Right lobe of liver (tissue), 6 donors: ENCODE results near the gene NUDT6. TPM values are rescaled to one million over a fixed set of nuclear protein-coding genes. Genes with fewer than 3 reads are reported as not detected.
"Not testable (repeated sequence)": the region's sequence is repeated elsewhere in the genome, so short reads cannot be mapped to it uniquely, and the experiment has no call there.

Source experiments
- ATAC-seq, 4 donors: fragments of 200-7000 bp; cut with Tn5 transposase; one replicate each; pipeline ENCODE4 v1.9.1; 2020; ENCODE audit warnings: mild to moderate bottlenecking in 4 of 4, moderate library complexity in 4 of 4
- DNase-seq, 3 donors: peaks; one replicate each; pipeline ENCODE4 v3.0.0-alpha.2; 2020
- H3K27ac ChIP-seq, 3 donors: fragments of 200-600 bp; one replicate each; pipeline ENCODE4 v1.8.0; 2022
- H3K27me3 ChIP-seq, 2 donors: fragments of 200-600 bp; one replicate each; pipeline ENCODE4 v1.8.0; 2022
- H3K36me3 ChIP-seq, 4 donors: fragments of 200-600 bp; sonication (generic) in 1 of 4; one replicate each; pipeline versions ENCODE4 v1.5.1 to v1.8.0; 2017 to 2022; ENCODE audit warnings: control low read depth in 1 of 4
- H3K4me1 ChIP-seq, 4 donors: fragments of 200-600 bp; sonication (generic) in 1 of 4; one replicate each; pipeline versions ENCODE4 v1.5.1 to v1.8.0; 2017 to 2022; ENCODE audit warnings: control low read depth in 1 of 4
- H3K4me3 ChIP-seq, 3 donors: fragments of 200-600 bp; one replicate each; pipeline ENCODE4 v1.8.0; 2022
- H3K9me3 ChIP-seq, 4 donors: fragments of 200-600 bp; sonication (generic) in 1 of 4; one replicate each; pipeline versions ENCODE4 v1.5.1 to v1.8.0; 2017 to 2022; ENCODE audit warnings: control low read depth in 1 of 4
- POLR2A ChIP-seq: fragments of 450-650 bp; IDR thresholded peaks from one replicate; pipeline ENCODE4 v1.6.1; 2017; ENCODE audit warnings: antibody characterized with exemption, mild to moderate bottlenecking
- WGBS: methylation state at CpG from one replicate; pipeline ENCODE4 v1.1.6; 2018; ENCODE audit warnings: low coverage, low lambda C conversion rate; ENCODE audit not compliant: insufficient coverage; ENCODE audit errors: missing lambda C conversion rate; 5-methylcytosine and 5-hydroxymethylcytosine counted together
- intact Hi-C, 2 donors: fragments of 100-400 bp; cut with DNase I; formaldehyde crosslinking; loops; one replicate each; pipeline versions ENCODE4 v1.11.2 to v1.14.1; 2022
- total RNA-seq, 6 experiments: library from RNA; depleted of rRNA in 2 of 6; stranded (reverse); fragments of >200 nt in 2 of 6; fragmentation: NEBNext Ultra II Directional in 3 of 6; extraction: Animal tissue kit (Norgen Biotek cat#: 25700) in 3 of 6; gene quantifications; one replicate each; pipeline versions ENCODE4 v1.1.0 to v1.2.4, GENCODE V29; 2016 to 2023
- TF ChIP-seq, protein P1 (sequence below), 4 donors: fragments of 200-600 bp in 3 of 4; fragments of 450-650 bp in 1 of 4; IDR thresholded peaks; one replicate each; pipeline versions ENCODE4 v1.5.1 to v1.8.0; 2016 to 2022; ENCODE audit warnings: antibody characterized with exemption in 4 of 4, mild to moderate bottlenecking in 2 of 4
- donor health status: DM: no; HTN: yes; CAD: no.
- donor health status: DM: no; HTN: no; CAD: no.
- donor health status: DM: no; HTN: no; CAD: no.
- donor health status: DM: no; HTN: yes; CAD: no.
- donor health status: DM: no; HTN: yes; CAD: no.

NUDT6 gene
- total RNA-seq, 6 experiments from 2014 or later = 8.0 to 20.5 (median 17.1) TPM

DNA sequence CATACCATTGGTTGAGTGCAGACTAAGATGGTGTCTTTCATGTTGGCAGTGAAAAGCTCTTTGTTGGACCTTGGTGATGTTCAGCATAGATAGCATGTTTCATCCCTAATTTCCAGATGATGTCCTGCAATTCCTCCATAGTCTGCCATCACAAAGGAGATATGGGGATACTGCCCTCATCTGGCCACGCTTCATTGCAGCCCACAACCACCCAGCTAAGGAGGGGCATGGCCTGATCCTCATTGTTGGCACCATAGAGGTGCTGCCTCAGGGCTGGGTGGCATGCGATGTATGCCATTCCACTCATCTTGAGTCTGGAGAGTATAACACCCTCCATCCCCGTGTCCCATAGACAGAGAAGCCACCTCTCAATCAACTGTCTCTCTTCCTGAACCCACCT lies 31.5 kb upstream of the NUDT6 start:
- DNase-seq (no peak), ATAC-seq (no peak)
- WGBS = 100% methylated on average over 1 of the region's 3 CpGs
- Histone ChIP-seq H3K4me1 (no peaks in the 10 kb centered on the region), H3K27ac (no peak overlapping the region), H3K4me3 (no peak overlapping the region), H3K36me3 (peaks cover 0 to 15% (median 0%) of the 10 kb centered on the region in 4 donors), H3K27me3 (no peaks in the 10 kb centered on the region), H3K9me3 (no peaks in the 10 kb centered on the region)
- intact Hi-C loops = no loop called here
- TF ChIP-seq POLR2A = no peak
- TF ChIP-seq, protein P1, sequence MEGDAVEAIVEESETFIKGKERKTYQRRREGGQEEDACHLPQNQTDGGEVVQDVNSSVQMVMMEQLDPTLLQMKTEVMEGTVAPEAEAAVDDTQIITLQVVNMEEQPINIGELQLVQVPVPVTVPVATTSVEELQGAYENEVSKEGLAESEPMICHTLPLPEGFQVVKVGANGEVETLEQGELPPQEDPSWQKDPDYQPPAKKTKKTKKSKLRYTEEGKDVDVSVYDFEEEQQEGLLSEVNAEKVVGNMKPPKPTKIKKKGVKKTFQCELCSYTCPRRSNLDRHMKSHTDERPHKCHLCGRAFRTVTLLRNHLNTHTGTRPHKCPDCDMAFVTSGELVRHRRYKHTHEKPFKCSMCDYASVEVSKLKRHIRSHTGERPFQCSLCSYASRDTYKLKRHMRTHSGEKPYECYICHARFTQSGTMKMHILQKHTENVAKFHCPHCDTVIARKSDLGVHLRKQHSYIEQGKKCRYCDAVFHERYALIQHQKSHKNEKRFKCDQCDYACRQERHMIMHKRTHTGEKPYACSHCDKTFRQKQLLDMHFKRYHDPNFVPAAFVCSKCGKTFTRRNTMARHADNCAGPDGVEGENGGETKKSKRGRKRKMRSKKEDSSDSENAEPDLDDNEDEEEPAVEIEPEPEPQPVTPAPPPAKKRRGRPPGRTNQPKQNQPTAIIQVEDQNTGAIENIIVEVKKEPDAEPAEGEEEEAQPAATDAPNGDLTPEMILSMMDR (IDR thresholded peaks at IDR 0.05) = no peak

DNA sequence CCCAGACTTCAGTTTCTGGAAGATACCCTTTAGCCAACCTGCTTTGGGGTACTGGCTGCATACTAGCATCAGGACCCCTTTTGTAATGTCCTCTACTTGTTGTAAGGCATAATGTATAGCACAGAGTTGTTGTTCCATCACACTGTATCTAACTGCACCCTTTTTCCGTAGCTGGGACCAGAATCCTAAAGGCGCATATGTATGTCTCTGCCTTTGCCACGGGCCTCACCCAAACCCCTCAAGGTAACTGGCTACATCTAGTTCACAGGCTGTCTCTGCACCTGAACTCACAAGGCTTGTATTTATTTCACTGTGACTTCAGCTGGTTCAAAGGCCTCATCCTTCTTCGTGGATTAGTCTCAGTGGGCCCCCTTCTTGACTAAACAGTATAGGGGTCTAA lies 29.6 kb upstream of the NUDT6 start:
- WGBS = 89% methylated on average over 3 of the region's 4 CpGs
- intact Hi-C loops = no loop called here

DNA sequence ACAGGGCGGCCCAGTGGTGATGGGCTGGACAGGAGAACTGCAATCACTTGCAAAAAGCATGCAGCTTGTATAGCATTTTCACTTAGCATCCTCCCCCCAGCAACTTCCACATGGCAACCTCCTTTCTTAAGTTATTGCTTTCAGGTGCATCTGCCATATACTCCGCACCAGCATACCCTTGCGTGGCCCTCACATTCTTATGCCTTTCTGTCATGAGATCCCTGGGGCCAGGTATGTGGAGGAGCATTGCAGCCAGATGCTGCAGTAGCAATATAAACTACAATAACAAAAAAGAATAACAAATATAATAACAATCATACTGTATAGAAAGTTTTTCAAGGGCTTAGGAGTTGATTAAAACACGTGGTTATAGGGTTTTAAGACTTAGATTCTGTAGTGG lies 26.3 kb upstream of the NUDT6 start:
- no peak overlapping the region for H3K4me3 ChIP-seq
- no peaks in the 10 kb centered on the region for H3K9me3 ChIP-seq
- ATAC-seq (no peak), DNase-seq (no peak)
- no peak for TF ChIP-seq POLR2A
- TF ChIP-seq, protein P1 (IDR thresholded peaks at IDR 0.05) = no peak
- intact Hi-C loops = no loop called here
- H3K27ac ChIP-seq = no peak overlapping the region
- no peaks in the 10 kb centered on the region for H3K27me3 ChIP-seq
- no peaks in the 10 kb centered on the region for H3K4me1 ChIP-seq
- WGBS = 98% methylated on average over 4 of the region's 4 CpGs
- peaks cover 0 to 32% (median 1%) of the 10 kb centered on the region in 4 donors for H3K36me3 ChIP-seq

More for the DNA sequence above, 29.6 kb upstream of the NUDT6 start:
- DNase-seq = no peak
- Histone ChIP-seq H3K36me3 (peaks cover 0 to 31% (median 1%) of the 10 kb centered on the region in 4 donors), H3K9me3 (no peaks in the 10 kb centered on the region), H3K27me3 (no peaks in the 10 kb centered on the region), H3K27ac (no peak overlapping the region), H3K4me1 (no peaks in the 10 kb centered on the region), H3K4me3 (no peak overlapping the region)
- TF ChIP-seq, protein P1 (IDR thresholded peaks at IDR 0.05) = no peak
- TF ChIP-seq POLR2A = no peak
- no peak for ATAC-seq

DNA sequence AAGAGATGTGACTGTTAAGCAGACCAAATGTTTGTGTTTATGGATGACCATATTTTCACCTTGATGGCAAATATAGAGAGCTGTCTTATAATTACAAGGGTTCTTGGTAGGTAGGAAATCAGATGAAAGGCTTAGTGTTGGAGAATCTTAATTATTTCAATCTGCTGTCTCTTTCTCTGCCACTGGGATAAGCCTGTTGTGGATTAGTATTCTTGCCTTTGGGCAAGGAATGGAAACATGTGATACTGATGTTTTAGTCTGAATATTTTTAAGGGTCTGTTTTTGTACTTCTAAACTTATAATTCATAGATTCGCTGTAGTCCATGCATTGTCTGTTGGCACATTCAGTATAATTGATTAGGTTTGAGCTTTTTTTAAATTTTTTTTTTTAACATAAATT lies 23.7 kb upstream of the NUDT6 start:
- no peak for DNase-seq
- no peak for ATAC-seq
- H3K27ac ChIP-seq = no peak overlapping the region
- no peak for TF ChIP-seq POLR2A
- TF ChIP-seq, protein P1 (IDR thresholded peaks at IDR 0.05) = no peak
- WGBS = 100% methylated on average over 1 of the region's 1 CpG
- intact Hi-C loops = no loop called here
- H3K9me3 ChIP-seq = no peaks in the 10 kb centered on the region
- H3K36me3 ChIP-seq = peaks cover 0 to 32% (median 1%) of the 10 kb centered on the region in 4 donors
- H3K4me1 ChIP-seq = no peaks in the 10 kb centered on the region
- H3K27me3 ChIP-seq = no peaks in the 10 kb centered on the region
- no peak overlapping the region for H3K4me3 ChIP-seq

DNA sequence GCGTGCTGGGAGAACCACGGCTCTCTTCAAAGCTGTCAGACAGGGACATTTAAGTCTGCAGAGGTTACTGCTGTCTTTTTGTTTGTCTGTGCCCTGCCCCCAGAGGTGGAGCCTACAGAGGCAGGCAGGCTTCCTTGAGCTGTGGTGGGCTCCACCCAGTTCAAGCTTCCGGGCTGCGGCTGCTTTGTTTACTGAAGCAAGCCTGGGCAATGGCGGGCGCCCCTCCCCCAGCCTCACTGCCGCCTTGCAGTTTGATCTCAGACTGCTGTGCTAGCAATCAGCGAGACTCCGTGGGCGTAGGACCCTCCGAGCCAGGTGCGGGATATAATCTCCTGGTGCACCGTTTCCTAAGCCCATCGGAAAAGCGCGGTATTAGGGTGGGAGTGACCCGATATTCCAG lies 22.7 kb upstream of the NUDT6 start:
- H3K27me3 ChIP-seq, ATAC-seq, H3K4me3 ChIP-seq, DNase-seq, H3K27ac ChIP-seq, intact Hi-C loops, H3K9me3 ChIP-seq, H3K4me1 ChIP-seq: not testable (repeated sequence)
- 100% methylated on average over 4 of the region's 17 CpGs for WGBS
- H3K36me3 ChIP-seq = peaks cover 0 to 28% (median 1%) of the 10 kb centered on the region in 4 donors
